Islet of Langerhans (tissue), 1 donor: ENCODE results near the gene USP24.

ENCODE experiments used
- FAIRE-seq: peaks from one replicate; lab custom pipeline; 2011; peaks lifted over from hg19 to GRCh38; lab: Jason Lieb, UNC

Gene USP24

GRCh38 chr1:55067022-55067778 lies 148.0 kb downstream of the USP24 start:
- no peak for FAIRE-seq

DNA sequence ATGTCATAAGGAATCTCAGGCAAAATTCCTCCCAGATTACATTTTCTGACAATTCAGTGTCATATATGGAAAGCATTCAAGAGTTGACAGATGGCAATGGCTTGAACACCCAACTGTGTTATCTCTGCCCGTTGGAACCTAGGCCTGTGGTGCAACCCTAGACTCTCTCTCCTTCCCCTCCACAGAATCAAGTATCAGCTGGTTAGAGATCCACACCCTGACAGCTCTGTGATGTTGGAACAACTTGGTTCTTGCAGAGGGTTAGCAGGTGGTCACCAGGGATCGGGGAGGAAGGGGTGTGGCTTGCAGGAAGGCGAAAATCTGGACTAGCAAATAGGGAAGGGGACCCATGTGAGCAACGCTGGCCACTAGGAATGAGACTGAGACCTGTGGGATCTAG lies 149.5 kb downstream of the USP24 start:
- FAIRE-seq = no peak

DNA sequence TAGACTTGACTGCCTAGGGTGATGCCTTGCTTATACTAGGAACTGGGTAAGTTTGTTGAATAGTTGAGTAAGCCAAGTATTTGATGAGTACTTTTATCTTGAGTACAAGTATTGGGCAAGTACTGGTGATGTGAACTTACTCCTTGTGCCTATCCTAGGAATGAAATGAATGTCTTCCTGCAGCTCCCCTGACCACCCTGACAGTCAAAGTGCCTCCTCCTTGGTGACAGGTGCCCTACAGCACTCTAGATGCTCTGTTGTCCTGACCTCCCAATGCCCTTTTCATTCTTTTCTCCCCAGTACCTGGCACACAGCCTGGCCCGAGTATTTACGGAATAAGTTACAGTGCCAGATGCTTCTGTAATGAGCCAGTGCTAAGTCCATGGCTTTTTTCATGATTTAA lies 150.3 kb downstream of the USP24 start:
- no peak for FAIRE-seq

GRCh38 chr1:55064071-55064581 lies 151.0 kb downstream of the USP24 start:
- FAIRE-seq = no peak

GRCh38 chr1:55063577-55063942 lies 151.6 kb downstream of the USP24 start:
- no peak for FAIRE-seq

DNA sequence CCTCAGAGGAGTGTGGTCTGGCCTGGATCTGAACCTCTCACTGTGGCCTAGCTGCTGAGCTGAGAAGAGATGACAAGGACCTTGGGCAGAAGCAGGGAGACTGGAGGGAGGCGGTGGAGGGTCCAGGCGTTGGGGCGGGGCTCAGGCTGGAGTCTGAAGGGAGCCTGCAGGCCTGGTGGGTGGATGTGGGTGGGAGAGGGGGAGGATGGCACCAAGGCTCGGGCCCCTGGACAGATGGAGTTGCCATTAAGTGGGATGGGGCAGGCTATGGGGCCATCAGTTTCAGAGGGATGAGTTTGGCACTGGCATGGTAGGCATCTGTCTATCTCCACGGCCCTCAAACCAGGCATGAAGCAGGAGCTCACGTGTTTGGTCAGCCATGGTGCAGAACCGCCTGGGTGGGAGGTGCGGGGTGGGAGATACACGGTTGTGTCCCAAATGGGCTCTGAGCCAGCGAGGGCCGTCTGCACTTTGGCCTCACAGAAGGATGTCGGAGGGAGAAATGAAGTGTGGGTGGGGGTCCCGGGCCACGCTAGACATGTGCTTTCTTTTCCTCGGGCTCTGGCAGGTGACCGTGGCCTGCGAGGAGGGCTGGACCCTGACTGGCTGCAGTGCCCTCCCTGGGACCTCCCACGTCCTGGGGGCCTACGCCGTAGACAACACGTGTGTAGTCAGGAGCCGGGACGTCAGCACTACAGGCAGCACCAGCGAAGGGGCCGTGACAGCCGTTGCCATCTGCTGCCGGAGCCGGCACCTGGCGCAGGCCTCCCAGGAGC lies 152.2 kb downstream of the USP24 start:
- FAIRE-seq = no peak

GRCh38 chr1:55061706-55062321 lies 153.3 kb downstream of the USP24 start:
- no peak for FAIRE-seq

- no peak for FAIRE-seq
Measured at GRCh38 chr1:55061000-55061705, 154.0 kb downstream of the USP24 start.

GRCh38 chr1:55060133-55060999 lies 154.8 kb downstream of the USP24 start:
- no peak for FAIRE-seq

DNA sequence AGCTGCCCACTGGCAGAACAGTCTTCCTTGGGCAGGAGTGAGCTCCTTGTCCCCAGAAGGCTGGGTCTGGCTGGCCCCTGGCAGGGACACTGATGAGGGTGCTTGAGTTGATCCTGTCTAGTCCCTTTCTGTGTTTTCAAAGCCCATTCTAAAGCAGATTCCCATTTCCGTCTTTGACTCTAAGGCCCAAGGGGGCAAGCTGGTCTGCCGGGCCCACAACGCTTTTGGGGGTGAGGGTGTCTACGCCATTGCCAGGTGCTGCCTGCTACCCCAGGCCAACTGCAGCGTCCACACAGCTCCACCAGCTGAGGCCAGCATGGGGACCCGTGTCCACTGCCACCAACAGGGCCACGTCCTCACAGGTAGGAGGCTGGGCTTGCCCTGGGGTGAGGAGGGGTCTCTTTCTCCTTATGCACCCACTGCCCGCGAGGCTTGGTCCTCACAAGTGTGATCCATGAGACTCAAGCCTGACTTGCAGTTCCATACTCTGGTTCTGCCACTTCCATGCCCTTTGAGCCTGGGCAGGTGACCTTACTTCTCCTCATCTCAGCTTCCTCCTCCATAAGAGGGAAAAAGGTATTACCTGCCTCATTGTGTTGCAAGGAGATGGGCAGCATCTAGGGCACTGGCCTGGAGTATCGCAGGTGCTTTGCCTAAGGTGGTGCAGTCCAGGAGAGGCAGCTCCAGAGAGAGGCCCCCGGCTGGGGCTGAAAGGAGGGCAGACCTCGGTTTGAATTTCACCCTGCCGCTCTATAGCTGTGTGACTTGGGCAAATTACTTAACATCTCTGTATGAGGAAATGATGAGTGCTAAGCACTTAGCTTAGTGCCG lies 155.6 kb downstream of the USP24 start:
- FAIRE-seq = no peak

- no peak for FAIRE-seq
Measured at GRCh38 chr1:55057956-55058298, 157.2 kb downstream of the USP24 start.

- FAIRE-seq = no peak
Measured at GRCh38 chr1:55057270-55057955, 157.8 kb downstream of the USP24 start.

- FAIRE-seq = no peak
Measured at GRCh38 chr1:55056632-55056992, 158.6 kb downstream of the USP24 start.

DNA sequence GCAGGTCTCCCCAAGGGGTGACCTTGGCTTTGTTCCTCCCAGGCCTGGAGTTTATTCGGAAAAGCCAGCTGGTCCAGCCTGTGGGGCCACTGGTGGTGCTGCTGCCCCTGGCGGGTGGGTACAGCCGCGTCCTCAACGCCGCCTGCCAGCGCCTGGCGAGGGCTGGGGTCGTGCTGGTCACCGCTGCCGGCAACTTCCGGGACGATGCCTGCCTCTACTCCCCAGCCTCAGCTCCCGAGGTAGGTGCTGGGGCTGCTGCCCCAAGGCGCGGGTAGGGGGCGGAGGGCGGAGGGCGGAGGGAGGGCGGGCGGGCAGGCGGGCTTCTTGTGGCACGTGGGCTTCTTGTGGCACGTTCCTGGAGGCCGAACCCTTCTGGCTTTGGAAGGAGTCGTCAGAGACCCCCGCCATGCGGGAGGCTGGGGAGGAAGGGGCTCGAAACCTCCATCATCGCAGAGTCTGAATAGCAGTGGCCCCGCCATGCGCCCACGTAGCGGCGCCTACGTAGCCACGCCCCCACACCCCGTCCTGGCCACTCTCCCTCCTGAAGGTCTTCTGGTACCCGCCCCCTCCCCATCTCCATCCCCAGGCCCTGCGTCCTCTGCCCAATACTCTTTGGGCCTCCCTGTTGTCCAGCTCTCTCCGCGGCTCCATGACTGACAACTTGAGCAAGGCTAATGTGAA lies 159.1 kb downstream of the USP24 start:
- no peak for FAIRE-seq

- no peak for FAIRE-seq
Measured at GRCh38 chr1:55055084-55055882, 159.9 kb downstream of the USP24 start.

GRCh38 chr1:55054396-55054795 lies 160.8 kb downstream of the USP24 start:
- no peak for FAIRE-seq

GRCh38 chr1:55053265-55053954 lies 161.8 kb downstream of the USP24 start:
- FAIRE-seq = no peak
